C4-2B (cell line): ENCODE results near the gene CEP128.

Source experiments
- ZFX ChIP-seq: fragments of 450-650 bp; IDR thresholded peaks from 2 replicates; pipeline ENCODE4 v1.6.1; 2017
- TF ChIP-seq, protein P1 (sequence below): fragments of 450-650 bp; conservative IDR thresholded peaks from 2 replicates; pipeline ENCODE4 v1.5.1; 2017; ENCODE audit warnings: mild to moderate bottlenecking

- TF ChIP-seq, protein P1, sequence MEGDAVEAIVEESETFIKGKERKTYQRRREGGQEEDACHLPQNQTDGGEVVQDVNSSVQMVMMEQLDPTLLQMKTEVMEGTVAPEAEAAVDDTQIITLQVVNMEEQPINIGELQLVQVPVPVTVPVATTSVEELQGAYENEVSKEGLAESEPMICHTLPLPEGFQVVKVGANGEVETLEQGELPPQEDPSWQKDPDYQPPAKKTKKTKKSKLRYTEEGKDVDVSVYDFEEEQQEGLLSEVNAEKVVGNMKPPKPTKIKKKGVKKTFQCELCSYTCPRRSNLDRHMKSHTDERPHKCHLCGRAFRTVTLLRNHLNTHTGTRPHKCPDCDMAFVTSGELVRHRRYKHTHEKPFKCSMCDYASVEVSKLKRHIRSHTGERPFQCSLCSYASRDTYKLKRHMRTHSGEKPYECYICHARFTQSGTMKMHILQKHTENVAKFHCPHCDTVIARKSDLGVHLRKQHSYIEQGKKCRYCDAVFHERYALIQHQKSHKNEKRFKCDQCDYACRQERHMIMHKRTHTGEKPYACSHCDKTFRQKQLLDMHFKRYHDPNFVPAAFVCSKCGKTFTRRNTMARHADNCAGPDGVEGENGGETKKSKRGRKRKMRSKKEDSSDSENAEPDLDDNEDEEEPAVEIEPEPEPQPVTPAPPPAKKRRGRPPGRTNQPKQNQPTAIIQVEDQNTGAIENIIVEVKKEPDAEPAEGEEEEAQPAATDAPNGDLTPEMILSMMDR, result no peak
- no peak for TF ChIP-seq ZFX
Observed at GRCh38 chr14:80586131-80586530, 355.4 kb downstream of the CEP128 start.
